Glutamatergic neuron (in vitro differentiated cells): ENCODE results near the gene KRT9. TPM values are rescaled to one million over a fixed set of nuclear protein-coding genes. Genes with fewer than 3 reads are reported as not detected.

Experiments used
- DNase-seq: peaks from one replicate; pipeline ENCODE4 v3.0.0; 2022
- H3K27ac Mint-ChIP-seq: one replicate; pipeline ENCODE4 v1.8.0; 2020; ENCODE audit warnings: mild to moderate bottlenecking, mixed read lengths, inconsistent platforms; ENCODE audit not compliant: unreplicated experiment
- H3K27me3 Mint-ChIP-seq: one replicate; pipeline ENCODE4 v1.8.0; 2020; ENCODE audit warnings: mild to moderate bottlenecking, moderate library complexity, mixed read lengths, inconsistent platforms; ENCODE audit not compliant: unreplicated experiment
- H3K36me3 Mint-ChIP-seq: one replicate; pipeline ENCODE4 v1.8.0; 2020; ENCODE audit warnings: mild to moderate bottlenecking, mixed read lengths, inconsistent platforms; ENCODE audit not compliant: unreplicated experiment
- H3K4me1 Mint-ChIP-seq: one replicate; pipeline ENCODE4 v1.8.0; 2020; ENCODE audit warnings: mild to moderate bottlenecking, low read depth, mixed read lengths, inconsistent platforms; ENCODE audit not compliant: unreplicated experiment
- H3K4me3 Mint-ChIP-seq: one replicate; pipeline ENCODE4 v1.8.0; 2020; ENCODE audit warnings: mild to moderate bottlenecking, mixed read lengths, inconsistent platforms; ENCODE audit not compliant: unreplicated experiment
- H3K9me3 Mint-ChIP-seq: one replicate; pipeline ENCODE4 v1.8.0; 2020; ENCODE audit warnings: mild to moderate bottlenecking, moderate library complexity, mixed read lengths, inconsistent platforms; ENCODE audit not compliant: unreplicated experiment
- total RNA-seq: library from RNA; stranded (reverse); fragmentation: NEBNext Ultra II Directional; extraction: Animal tissue kit (Norgen Biotek cat#: 25700); gene quantifications from one replicate; pipeline ENCODE4 v1.2.1, GENCODE V29; 2021; ENCODE audit not compliant: unreplicated experiment
- TF ChIP-seq, protein P1 (sequence below): fragments of 200-600 bp; sonication (generic); IDR thresholded peaks from one replicate; pipeline ENCODE4 v1.5.0; 2021; ENCODE audit not compliant: partially characterized antibody, unreplicated experiment

KRT9 gene
- total RNA-seq, 1 donor from 2014 or later: not detected

DNA sequence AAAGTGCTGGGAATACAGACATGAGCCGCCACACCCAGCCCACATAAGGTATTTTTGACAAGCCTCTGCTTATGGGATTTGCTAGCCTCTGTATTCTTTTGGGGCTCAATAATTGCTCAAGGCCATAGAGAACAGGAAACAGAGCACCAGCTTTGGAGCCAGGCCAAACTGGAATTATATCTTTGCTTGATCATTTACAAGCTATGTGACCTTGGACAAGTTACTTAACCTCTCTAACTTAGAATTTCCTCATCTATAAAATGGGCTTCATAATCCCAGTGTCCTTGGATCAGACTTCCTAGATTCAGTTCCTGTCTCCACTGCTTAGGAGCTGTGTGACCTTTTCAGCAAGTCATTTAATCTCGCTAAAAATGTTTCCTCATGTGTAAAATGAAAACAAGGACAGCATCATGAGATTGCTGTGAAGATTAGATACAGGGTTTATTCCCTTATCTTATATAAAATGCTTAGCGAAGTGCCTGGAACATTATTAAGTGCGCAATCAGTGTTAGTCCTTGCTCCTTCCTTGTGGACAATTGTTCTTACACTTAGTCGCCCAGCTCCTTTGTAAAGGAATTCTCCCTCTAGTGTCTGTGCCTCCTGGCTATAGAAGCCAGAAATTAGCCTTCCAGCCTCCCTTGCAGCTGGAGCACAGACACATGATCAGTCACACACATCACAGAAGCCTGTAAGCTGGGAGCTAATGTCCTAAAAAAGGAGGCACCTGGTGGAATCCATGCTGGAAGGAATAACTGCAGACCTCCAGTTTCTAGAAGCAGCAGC is 16.6 kb downstream of the KRT9 start:
- H3K27ac Mint-ChIP-seq: no peak overlapping the region
- H3K4me3 Mint-ChIP-seq: no peak overlapping the region
- H3K9me3 Mint-ChIP-seq: peaks cover 2% of the 10 kb centered on the region
- H3K36me3 Mint-ChIP-seq: no peaks in the 10 kb centered on the region
- peaks cover 2% of the 10 kb centered on the region for H3K27me3 Mint-ChIP-seq
- no peaks in the 10 kb centered on the region for H3K4me1 Mint-ChIP-seq
- DNase-seq: no peak
- TF ChIP-seq, protein P1, sequence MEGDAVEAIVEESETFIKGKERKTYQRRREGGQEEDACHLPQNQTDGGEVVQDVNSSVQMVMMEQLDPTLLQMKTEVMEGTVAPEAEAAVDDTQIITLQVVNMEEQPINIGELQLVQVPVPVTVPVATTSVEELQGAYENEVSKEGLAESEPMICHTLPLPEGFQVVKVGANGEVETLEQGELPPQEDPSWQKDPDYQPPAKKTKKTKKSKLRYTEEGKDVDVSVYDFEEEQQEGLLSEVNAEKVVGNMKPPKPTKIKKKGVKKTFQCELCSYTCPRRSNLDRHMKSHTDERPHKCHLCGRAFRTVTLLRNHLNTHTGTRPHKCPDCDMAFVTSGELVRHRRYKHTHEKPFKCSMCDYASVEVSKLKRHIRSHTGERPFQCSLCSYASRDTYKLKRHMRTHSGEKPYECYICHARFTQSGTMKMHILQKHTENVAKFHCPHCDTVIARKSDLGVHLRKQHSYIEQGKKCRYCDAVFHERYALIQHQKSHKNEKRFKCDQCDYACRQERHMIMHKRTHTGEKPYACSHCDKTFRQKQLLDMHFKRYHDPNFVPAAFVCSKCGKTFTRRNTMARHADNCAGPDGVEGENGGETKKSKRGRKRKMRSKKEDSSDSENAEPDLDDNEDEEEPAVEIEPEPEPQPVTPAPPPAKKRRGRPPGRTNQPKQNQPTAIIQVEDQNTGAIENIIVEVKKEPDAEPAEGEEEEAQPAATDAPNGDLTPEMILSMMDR: no peak

DNA sequence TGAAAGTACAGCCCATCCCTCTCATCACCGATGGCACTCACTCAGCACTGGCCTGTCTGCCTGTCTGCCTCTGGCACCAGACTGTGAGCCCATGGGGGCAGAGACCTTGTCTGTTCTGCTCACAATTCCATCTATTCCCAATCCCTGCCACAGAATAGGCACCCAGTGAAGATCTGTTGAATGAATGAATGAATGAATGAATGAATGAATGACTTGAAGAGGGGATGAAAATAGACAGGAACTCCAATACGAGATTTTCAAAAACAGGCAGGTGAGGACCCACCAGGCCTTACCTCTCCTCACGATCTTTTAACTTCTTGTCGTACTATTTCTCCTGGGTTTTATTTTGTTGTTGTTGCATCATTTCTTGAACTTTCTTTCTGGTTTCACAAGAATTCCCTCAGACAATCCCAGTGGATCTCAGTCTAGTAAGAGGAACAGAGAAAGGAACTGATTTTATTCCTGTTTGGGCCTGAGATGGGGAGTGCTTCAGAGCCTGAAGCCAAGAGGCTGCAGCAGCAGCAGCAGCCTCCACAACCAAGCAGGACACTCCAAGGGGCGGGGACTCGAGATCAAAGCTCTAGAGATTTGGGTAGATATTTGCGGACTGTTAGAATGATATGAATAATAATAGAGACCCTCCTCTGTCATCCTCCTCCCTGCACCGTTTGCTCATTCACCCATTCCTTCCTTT is 17.7 kb downstream of the KRT9 start:
- DNase-seq: no peak
- H3K27ac Mint-ChIP-seq: no peak overlapping the region

GRCh38 chr17:41553176-41553575 is 18.7 kb downstream of the KRT9 start:
- H3K4me1 Mint-ChIP-seq: no peaks in the 10 kb centered on the region
- DNase-seq: no peak
- H3K36me3 Mint-ChIP-seq: no peaks in the 10 kb centered on the region
- H3K4me3 Mint-ChIP-seq: no peak overlapping the region
- no peak overlapping the region for H3K27ac Mint-ChIP-seq
- TF ChIP-seq, protein P1: no peak
- peaks cover 2% of the 10 kb centered on the region for H3K27me3 Mint-ChIP-seq
- H3K9me3 Mint-ChIP-seq: peaks cover 3% of the 10 kb centered on the region

More for the DNA sequence above, 17.7 kb downstream of the KRT9 start:
- H3K4me3 Mint-ChIP-seq: no peak overlapping the region
- no peaks in the 10 kb centered on the region for H3K4me1 Mint-ChIP-seq
- TF ChIP-seq, protein P1: no peak
- peaks cover 2% of the 10 kb centered on the region for H3K9me3 Mint-ChIP-seq
- no peaks in the 10 kb centered on the region for H3K36me3 Mint-ChIP-seq
- peaks cover 2% of the 10 kb centered on the region for H3K27me3 Mint-ChIP-seq

- Mint-ChIP-seq H3K27me3 (peaks cover 2% of the 10 kb centered on the region), H3K36me3 (no peaks in the 10 kb centered on the region), H3K27ac (no peak overlapping the region), H3K4me3 (no peak overlapping the region), H3K9me3 (peaks cover 3% of the 10 kb centered on the region), H3K4me1 (no peaks in the 10 kb centered on the region)
- no peak for DNase-seq
- TF ChIP-seq, protein P1: no peak
Measured at GRCh38 chr17:41552455-41552854, 19.4 kb downstream of the KRT9 start.

DNA sequence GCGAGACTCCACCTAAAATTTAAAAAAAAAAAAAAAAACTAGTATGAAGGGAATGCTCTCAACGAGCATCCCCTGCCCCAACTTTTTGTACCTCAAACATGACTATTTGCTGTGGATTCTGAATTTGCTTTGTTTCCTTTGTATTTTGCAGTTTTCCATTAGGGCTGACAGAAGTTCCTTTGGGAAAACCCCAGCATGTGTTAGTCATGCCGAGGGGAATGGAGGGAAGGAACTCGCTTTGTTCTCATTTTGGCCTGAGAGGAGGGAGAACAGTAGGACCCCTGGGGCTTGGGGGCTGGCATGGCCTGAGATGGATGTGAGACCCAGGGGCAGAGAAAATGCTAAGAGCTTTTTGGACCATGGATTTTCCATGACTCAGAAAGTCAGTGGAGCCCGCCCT is 20.5 kb downstream of the KRT9 start:
- no peaks in the 10 kb centered on the region for H3K4me1 Mint-ChIP-seq
- H3K27me3 Mint-ChIP-seq: peaks cover 4% of the 10 kb centered on the region
- DNase-seq: no peak
- TF ChIP-seq, protein P1: no peak
- peaks cover 5% of the 10 kb centered on the region for H3K36me3 Mint-ChIP-seq
- no peak overlapping the region for H3K4me3 Mint-ChIP-seq
- peaks cover 4% of the 10 kb centered on the region for H3K9me3 Mint-ChIP-seq
- H3K27ac Mint-ChIP-seq: no peak overlapping the region
